Smooth muscle cell (in vitro differentiated cells): ENCODE data around the gene AGAP3. TPM values are rescaled to one million over a fixed set of nuclear protein-coding genes. Genes with fewer than 3 reads are reported as not detected.

Experiments
- DNase-seq: peaks from one replicate; lab custom pipeline; 2025; ENCODE audit not compliant: unreplicated experiment; lab: John Stamatoyannopoulos, UW
- H2AFZ ChIP-seq: fragments of 200-600 bp; sonication (generic); 2 replicates; pipeline ENCODE4 v1.6.0; 2016; ENCODE audit warnings: antibody characterized with exemption, low read depth, mild to moderate bottlenecking
- H3F3A ChIP-seq: fragments of 200-600 bp; sonication (generic); 2 replicates; pipeline ENCODE4 v1.6.0; 2017; ENCODE audit warnings: antibody characterized with exemption, low read depth
- H3K27ac ChIP-seq: fragments of 200-600 bp; sonication (generic); 2 replicates; pipeline ENCODE4 v1.5.1; 2016; ENCODE audit warnings: low read depth, mild to moderate bottlenecking
- H3K27me3 ChIP-seq: fragments of 200-600 bp; sonication (generic); 2 replicates; pipeline ENCODE4 v1.6.1; 2016; ENCODE audit warnings: low read depth, mild to moderate bottlenecking
- H3K36me3 ChIP-seq: fragments of 200-600 bp; sonication (generic); 2 replicates; pipeline ENCODE4 v1.5.1; 2016; ENCODE audit warnings: low read depth
- H3K4me1 ChIP-seq: fragments of 200-600 bp; sonication (generic); 2 replicates; pipeline ENCODE4 v1.5.1; 2016; ENCODE audit warnings: low read depth
- H3K4me2 ChIP-seq: fragments of 200-600 bp; sonication (generic); 2 replicates; pipeline ENCODE4 v1.6.0; 2016; ENCODE audit warnings: mild to moderate bottlenecking
- H3K4me3 ChIP-seq: fragments of 200-600 bp; sonication (generic); 2 replicates; pipeline ENCODE4 v1.5.1; 2016; ENCODE audit warnings: mild to moderate bottlenecking
- H3K79me2 ChIP-seq: fragments of 200-600 bp; sonication (generic); 2 replicates; pipeline ENCODE4 v1.6.0; 2016; ENCODE audit warnings: low read depth, mild to moderate bottlenecking
- H3K9ac ChIP-seq: fragments of 200-600 bp; sonication (generic); 2 replicates; pipeline ENCODE4 v1.6.0; 2016; ENCODE audit warnings: low read depth
- H3K9me3 ChIP-seq: fragments of 200-600 bp; sonication (generic); replicated peaks from 2 replicates; pipeline ENCODE4 v1.5.1; 2016; ENCODE audit warnings: low read depth
- H4K20me1 ChIP-seq: fragments of 200-600 bp; sonication (generic); 2 replicates; pipeline ENCODE4 v1.6.0; 2016; ENCODE audit warnings: low read depth
- WGBS: methylation state at CpG from one replicate; pipeline ENCODE4 v1.1.7; 2016; ENCODE audit warnings: low lambda C conversion rate; 5-methylcytosine and 5-hydroxymethylcytosine counted together
- polyA plus RNA-seq: library from polyadenylated mRNA; unstranded; fragments of >200 nt; fragmentation: Nextera tagmentation; extraction: Ambion mirVana; gene quantifications from 2 replicates; pipeline ENCODE4 v1.2.1, GENCODE V29; 2016
- total RNA-seq: library from RNA; depleted of rRNA; stranded (reverse); fragments of >200 nt; gene quantifications from 2 replicates; pipeline ENCODE4 v1.2.3, GENCODE V29; 2014
- TF ChIP-seq, protein P1 (sequence below): fragments of 200-600 bp; sonication (generic); IDR thresholded peaks from 2 replicates; pipeline ENCODE4 v1.5.1; 2017; ENCODE audit warnings: borderline replicate concordance, mild to moderate bottlenecking, antibody characterized with exemption; ENCODE audit not compliant: insufficient read depth, poor library complexity, severe bottlenecking

AGAP3 gene
- total and polyA plus RNA-seq, 2 experiments from 2014 or later: 29.8 to 51.4 TPM

- H3K4me1 ChIP-seq: peaks cover 13% of the 10 kb centered on the region
- peaks cover 11% of the 10 kb centered on the region for H3F3A ChIP-seq
- H3K79me2 ChIP-seq: peaks cover 64% of the 10 kb centered on the region
- TF ChIP-seq, protein P1, sequence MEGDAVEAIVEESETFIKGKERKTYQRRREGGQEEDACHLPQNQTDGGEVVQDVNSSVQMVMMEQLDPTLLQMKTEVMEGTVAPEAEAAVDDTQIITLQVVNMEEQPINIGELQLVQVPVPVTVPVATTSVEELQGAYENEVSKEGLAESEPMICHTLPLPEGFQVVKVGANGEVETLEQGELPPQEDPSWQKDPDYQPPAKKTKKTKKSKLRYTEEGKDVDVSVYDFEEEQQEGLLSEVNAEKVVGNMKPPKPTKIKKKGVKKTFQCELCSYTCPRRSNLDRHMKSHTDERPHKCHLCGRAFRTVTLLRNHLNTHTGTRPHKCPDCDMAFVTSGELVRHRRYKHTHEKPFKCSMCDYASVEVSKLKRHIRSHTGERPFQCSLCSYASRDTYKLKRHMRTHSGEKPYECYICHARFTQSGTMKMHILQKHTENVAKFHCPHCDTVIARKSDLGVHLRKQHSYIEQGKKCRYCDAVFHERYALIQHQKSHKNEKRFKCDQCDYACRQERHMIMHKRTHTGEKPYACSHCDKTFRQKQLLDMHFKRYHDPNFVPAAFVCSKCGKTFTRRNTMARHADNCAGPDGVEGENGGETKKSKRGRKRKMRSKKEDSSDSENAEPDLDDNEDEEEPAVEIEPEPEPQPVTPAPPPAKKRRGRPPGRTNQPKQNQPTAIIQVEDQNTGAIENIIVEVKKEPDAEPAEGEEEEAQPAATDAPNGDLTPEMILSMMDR: no peak
- 57% methylated on average over 15 of the region's 15 CpGs for WGBS
- DNase-seq: no peak
- H3K4me3 ChIP-seq: no peak overlapping the region
- H3K36me3 ChIP-seq: no peaks in the 10 kb centered on the region
- no peak overlapping the region for H3K9ac ChIP-seq
- peaks cover 90% of the 10 kb centered on the region for H4K20me1 ChIP-seq
- H2AFZ ChIP-seq: no peak overlapping the region
- H3K4me2 ChIP-seq: peak overlapping the region; percentile 6
- no peak overlapping the region for H3K27ac ChIP-seq
- no peaks in the 10 kb centered on the region for H3K9me3 ChIP-seq
- no peaks in the 10 kb centered on the region for H3K27me3 ChIP-seq
Observed at GRCh38 chr7:151109094-151110048, 23.1 kb downstream of the AGAP3 start.

GRCh38 chr7:151110236-151110940 lies 24.1 kb downstream of the AGAP3 start:
- DNase-seq: no peak
- no peak overlapping the region for H2AFZ ChIP-seq
- no peak overlapping the region for H3K4me3 ChIP-seq
- peaks cover 81% of the 10 kb centered on the region for H4K20me1 ChIP-seq
- H3K79me2 ChIP-seq: peaks cover 64% of the 10 kb centered on the region
- H3K27me3 ChIP-seq: no peaks in the 10 kb centered on the region
- peaks cover 11% of the 10 kb centered on the region for H3F3A ChIP-seq
- H3K36me3 ChIP-seq: no peaks in the 10 kb centered on the region
- TF ChIP-seq, protein P1: no peak
- H3K9ac ChIP-seq: no peak overlapping the region
- no peak overlapping the region for H3K4me2 ChIP-seq
- H3K4me1 ChIP-seq: peaks cover 13% of the 10 kb centered on the region
- no peak overlapping the region for H3K27ac ChIP-seq
- no peaks in the 10 kb centered on the region for H3K9me3 ChIP-seq
- WGBS: 88% methylated on average over 11 of the region's 11 CpGs

DNA sequence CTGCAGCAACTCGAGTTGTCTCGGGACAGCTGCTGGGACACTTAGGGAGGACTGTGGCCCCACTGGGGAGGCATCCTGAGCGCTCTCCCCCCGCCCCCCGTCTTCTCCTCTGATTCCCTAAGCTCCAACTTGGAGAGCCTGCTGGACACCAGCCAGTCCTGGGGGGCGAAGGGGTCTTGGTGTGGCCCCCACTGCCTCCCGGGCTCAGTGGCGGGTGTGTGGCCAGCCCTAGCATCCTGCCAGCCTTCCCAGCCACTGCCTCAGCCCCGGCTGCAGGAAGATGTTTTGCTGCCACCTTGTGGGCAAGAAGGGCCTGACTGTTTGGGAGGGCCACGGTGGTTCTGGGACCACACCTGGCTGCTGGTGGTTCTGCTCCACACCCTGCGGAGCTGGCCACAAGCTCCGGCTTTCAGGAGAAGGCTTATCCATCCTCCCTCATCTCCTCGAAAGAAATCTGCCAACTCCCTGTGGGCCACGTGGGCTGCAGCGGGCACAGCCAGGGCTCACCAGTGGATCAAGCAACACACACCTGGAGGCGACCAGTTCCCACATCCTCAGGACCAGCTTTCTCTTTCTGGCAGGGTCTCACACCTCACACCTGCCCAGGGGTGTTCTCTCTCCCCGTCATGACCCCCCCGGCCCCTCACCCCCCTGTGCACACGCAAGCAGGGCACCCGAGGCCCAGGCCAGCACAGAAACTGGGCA lies 24.8 kb downstream of the AGAP3 start:
- H3K27ac ChIP-seq: no peak overlapping the region
- peaks cover 66% of the 10 kb centered on the region for H3K79me2 ChIP-seq
- H3K4me3 ChIP-seq: no peak overlapping the region
- H3K4me1 ChIP-seq: peaks cover 13% of the 10 kb centered on the region
- peaks cover 11% of the 10 kb centered on the region for H3F3A ChIP-seq
- no peaks in the 10 kb centered on the region for H3K9me3 ChIP-seq
- peak; percentile 28 for DNase-seq
- no peak overlapping the region for H3K4me2 ChIP-seq
- WGBS: 52% methylated on average over 18 of the region's 20 CpGs
- H3K36me3 ChIP-seq: no peaks in the 10 kb centered on the region
- no peaks in the 10 kb centered on the region for H3K27me3 ChIP-seq
- peaks cover 87% of the 10 kb centered on the region for H4K20me1 ChIP-seq
- no peak overlapping the region for H2AFZ ChIP-seq
- no peak overlapping the region for H3K9ac ChIP-seq
- TF ChIP-seq, protein P1: peak; percentile 73
